Nephron progenitor cell (in vitro differentiated cells): ENCODE results near the gene EYA3.

Source experiments
- DNase-seq: peaks from one replicate; pipeline ENCODE4 v3.0.0; 2021
- H3K27ac Mint-ChIP-seq: 2 replicates; pipeline ENCODE4 v1.8.0; 2021; ENCODE audit warnings: mild to moderate bottlenecking, moderate library complexity, mixed read lengths
- H3K27me3 Mint-ChIP-seq: 2 replicates; pipeline ENCODE4 v1.8.0; 2021; ENCODE audit warnings: mild to moderate bottlenecking, low read depth, mixed read lengths; ENCODE audit not compliant: poor library complexity
- H3K36me3 Mint-ChIP-seq: 2 replicates; pipeline ENCODE4 v1.8.0; 2021; ENCODE audit warnings: low read depth, mixed read lengths
- H3K4me1 Mint-ChIP-seq: 2 replicates; pipeline ENCODE4 v1.8.0; 2021; ENCODE audit warnings: mixed read lengths
- H3K4me3 Mint-ChIP-seq: 2 replicates; pipeline ENCODE4 v1.8.0; 2021; ENCODE audit warnings: mild to moderate bottlenecking, moderate library complexity, mixed read lengths
- H3K9me3 Mint-ChIP-seq: 2 replicates; pipeline ENCODE4 v1.8.0; 2021; ENCODE audit warnings: mild to moderate bottlenecking, moderate library complexity, mixed read lengths
- CTCF ChIP-seq: fragments of 200-600 bp; sonication (generic); IDR thresholded peaks from 2 replicates; pipeline ENCODE4 v1.5.0; 2021; ENCODE audit warnings: antibody characterized with exemption

EYA3 gene

GRCh38 chr1:27981145-27981544 is 107.3 kb downstream of the EYA3 start:
- no peak for DNase-seq
- Mint-ChIP-seq H3K4me3 (no peak overlapping the region), H3K4me1 (no peaks in the 10 kb centered on the region), H3K9me3 (no peaks in the 10 kb centered on the region), H3K27me3 (no peaks in the 10 kb centered on the region), H3K36me3 (peaks cover 24% of the 10 kb centered on the region), H3K27ac (no peak overlapping the region)
- no peak for TF ChIP-seq CTCF

- no peak overlapping the region for H3K4me3 Mint-ChIP-seq
- no peaks in the 10 kb centered on the region for H3K27me3 Mint-ChIP-seq
- peaks cover 21% of the 10 kb centered on the region for H3K36me3 Mint-ChIP-seq
- no peak for DNase-seq
- H3K4me1 Mint-ChIP-seq, result no peaks in the 10 kb centered on the region
- no peaks in the 10 kb centered on the region for H3K9me3 Mint-ChIP-seq
- no peak overlapping the region for H3K27ac Mint-ChIP-seq
- no peak for TF ChIP-seq CTCF
Measured at GRCh38 chr1:27980216-27980845, 108.1 kb downstream of the EYA3 start.

GRCh38 chr1:27979859-27980201 is 108.6 kb downstream of the EYA3 start:
- no peaks in the 10 kb centered on the region for H3K27me3 Mint-ChIP-seq
- H3K36me3 Mint-ChIP-seq, result peaks cover 18% of the 10 kb centered on the region
- no peaks in the 10 kb centered on the region for H3K4me1 Mint-ChIP-seq
- H3K27ac Mint-ChIP-seq, result no peak overlapping the region
- no peak for TF ChIP-seq CTCF
- no peak for DNase-seq
- no peak overlapping the region for H3K4me3 Mint-ChIP-seq
- H3K9me3 Mint-ChIP-seq, result no peaks in the 10 kb centered on the region

- H3K27me3 Mint-ChIP-seq, result no peaks in the 10 kb centered on the region
- H3K9me3 Mint-ChIP-seq, result no peaks in the 10 kb centered on the region
- no peak overlapping the region for H3K27ac Mint-ChIP-seq
- peaks cover 18% of the 10 kb centered on the region for H3K36me3 Mint-ChIP-seq
- TF ChIP-seq CTCF, result no peak
- DNase-seq, result no peak
- no peak overlapping the region for H3K4me3 Mint-ChIP-seq
- H3K4me1 Mint-ChIP-seq, result no peaks in the 10 kb centered on the region
Measured at GRCh38 chr1:27979151-27979858, 109.1 kb downstream of the EYA3 start.

- no peak for TF ChIP-seq CTCF
- no peak overlapping the region for H3K27ac Mint-ChIP-seq
- H3K4me3 Mint-ChIP-seq, result no peak overlapping the region
- H3K9me3 Mint-ChIP-seq, result no peaks in the 10 kb centered on the region
- DNase-seq, result no peak
- peaks cover 30% of the 10 kb centered on the region for H3K36me3 Mint-ChIP-seq
- H3K4me1 Mint-ChIP-seq, result no peaks in the 10 kb centered on the region
- H3K27me3 Mint-ChIP-seq, result no peaks in the 10 kb centered on the region
Measured at GRCh38 chr1:27974417-27974781, 114.0 kb downstream of the EYA3 start.
